A673 (cell line): ENCODE data around the gene GPR17.

Source experiments
- CTCF ChIP-seq: fragments of 300-800, 200-600 bp; sonication (generic); conservative IDR thresholded peaks from 2 replicates; pipeline ENCODE4 v1.5.1; 2017; ENCODE audit warnings: low read depth, mild to moderate bottlenecking, antibody characterized with exemption, low read length, moderate library complexity, mixed read lengths
- EZH2 ChIP-seq: fragments of 200-600 bp; sonication (generic); IDR thresholded peaks from 2 replicates; pipeline ENCODE4 v1.6.1; 2017; ENCODE audit warnings: borderline replicate concordance, low read depth, mild to moderate bottlenecking, mixed read lengths, antibody characterized with exemption, low read length; ENCODE audit not compliant: poor library complexity, severe bottlenecking

GRCh38 chr2:127657232-127657595 is 11.3 kb downstream of the GPR17 start:
- TF ChIP-seq CTCF (no peak), EZH2 (no peak)
